HTR-8/SVneo (cell line): Measurements from ENCODE around the gene HDHD3.
A peak's percentile ranks its signal among the peaks of the same experiment; 100 is the strongest.
"Not testable (repeated sequence)": the region's sequence is repeated elsewhere in the genome, so short reads cannot be mapped to it uniquely, and the experiment has no call there.

Experiments used
- DNase-seq: peaks from one replicate; pipeline ENCODE4 v3.0.0; 2011; ENCODE audit warnings: low spot score, mixed read lengths; ENCODE audit not compliant: insufficient read length
- FAIRE-seq: peaks from 2 replicates; lab custom pipeline; 2011; peaks lifted over from hg19 to GRCh38; lab: Jason Lieb, UNC

Gene HDHD3

GRCh38 chr9:113376634-113377567, at the start of gene HDHD3:
Gene HDHD3 (minus strand): TSS chr9:113376986. CDS start chr9:113374354, 2,632 bp downstream.
- DNase-seq (peak; percentile 83), FAIRE-seq (no peak)

- FAIRE-seq, result no peak
- DNase-seq, result no peak
Observed at GRCh38 chr9:113425072-113425471, 48.3 kb upstream of the HDHD3 start.

GRCh38 chr9:113421726-113422125, 44.9 kb upstream of the HDHD3 start:
- no peak for FAIRE-seq
- DNase-seq, result no peak

- no peak for DNase-seq
- FAIRE-seq, result no peak
Observed at GRCh38 chr9:113417370-113417769, 40.6 kb upstream of the HDHD3 start.

- DNase-seq, result no peak
Observed at GRCh38 chr9:113416149-113416721, 39.4 kb upstream of the HDHD3 start.

GRCh38 chr9:113410207-113410864, 33.5 kb upstream of the HDHD3 start, which contains the start of the genes C9orf43 and POLE3:
Gene C9orf43 (plus strand): TSS chr9:113410747. CDS start chr9:113413494, 2,747 bp downstream.
Gene POLE3 (minus strand): TSS chr9:113410675. CDS start chr9:113410293, 382 bp downstream.
- DNase-seq, result peak; percentile 75
- no peak for FAIRE-seq

More at GRCh38 chr9:113416149-113416721, 39.4 kb upstream of the HDHD3 start:
- no peak for FAIRE-seq

GRCh38 chr9:113409883-113410206, 33.1 kb upstream of the HDHD3 start:
- DNase-seq (no peak), FAIRE-seq (no peak)

- no peak for FAIRE-seq
- no peak for DNase-seq
Observed at GRCh38 chr9:113409481-113409880, 32.7 kb upstream of the HDHD3 start.

- FAIRE-seq, result not testable (repeated sequence)
- DNase-seq, result peak; percentile 41
Observed at GRCh38 chr9:113406873-113407511, 30.2 kb upstream of the HDHD3 start.

- DNase-seq, FAIRE-seq: not testable (repeated sequence)
Observed at GRCh38 chr9:113406353-113406752, 29.6 kb upstream of the HDHD3 start.

GRCh38 chr9:113403646-113404045, 26.9 kb upstream of the HDHD3 start:
- no peak for DNase-seq

GRCh38 chr9:113401027-113401792, 24.4 kb upstream of the HDHD3 start, which contains the start of gene ALAD:
Gene ALAD (minus strand): TSS chr9:113401284. CDS start chr9:113393559, 7,725 bp downstream.
- no peak for FAIRE-seq
- DNase-seq, result peak; percentile 94

More at GRCh38 chr9:113403646-113404045, 26.9 kb upstream of the HDHD3 start:
- no peak for FAIRE-seq

GRCh38 chr9:113399646-113400200, 22.9 kb upstream of the HDHD3 start:
- FAIRE-seq, result no peak

GRCh38 chr9:113398796-113399195, 22.0 kb upstream of the HDHD3 start:
- FAIRE-seq (no peak), DNase-seq (no peak)

More at GRCh38 chr9:113399646-113400200, 22.9 kb upstream of the HDHD3 start:
- no peak for DNase-seq

- FAIRE-seq (no peak), DNase-seq (no peak)
Observed at GRCh38 chr9:113397203-113397631, 20.4 kb upstream of the HDHD3 start.

- DNase-seq, result no peak
- FAIRE-seq, result no peak
Observed at GRCh38 chr9:113395000-113395861, 18.4 kb upstream of the HDHD3 start.

GRCh38 chr9:113393281-113393680, 16.5 kb upstream of the HDHD3 start:
- FAIRE-seq (no peak), DNase-seq (no peak)

GRCh38 chr9:113391917-113392316, 15.1 kb upstream of the HDHD3 start:
- FAIRE-seq, result no peak
- DNase-seq, result no peak
